Cardiac muscle cell (in vitro differentiated cells and primary cell): ENCODE measurements around the gene DACH2. TPM values are rescaled to one million over a fixed set of nuclear protein-coding genes. Genes with fewer than 3 reads are reported as not detected.

Experiments
- DNase-seq, 2 donors: peaks; one replicate each; pipeline versions ENCODE4 v3.0.0 to v3.0.0-alpha.2; 2010 to 2017; ENCODE audit warnings: low read depth in 1 of 2, low spot score in 1 of 2
- H3K27ac ChIP-seq: fragments of 200-600 bp; sonication (generic); 2 replicates; pipeline ENCODE4 v1.5.1; 2016
- H3K27me3 ChIP-seq: fragments of 200-600 bp; sonication (generic); 2 replicates; pipeline ENCODE4 v1.6.0; 2016; ENCODE audit warnings: control low read depth
- H3K36me3 ChIP-seq: fragments of 200-600 bp; sonication (generic); 2 replicates; pipeline ENCODE4 v1.5.1; 2016; ENCODE audit warnings: control low read depth
- H3K4me1 ChIP-seq: fragments of 200-600 bp; sonication (generic); 2 replicates; pipeline ENCODE4 v1.8.1; 2017; ENCODE audit warnings: low read depth, mild to moderate bottlenecking, mixed run types
- H3K4me3 ChIP-seq: fragments of 200-600 bp; sonication (generic); 2 replicates; pipeline ENCODE4 v1.5.1; 2016; ENCODE audit warnings: mild to moderate bottlenecking
- H3K9me3 ChIP-seq: fragments of 200-600 bp; sonication (generic); 2 replicates; pipeline ENCODE4 v1.5.1; 2017; ENCODE audit warnings: low read depth, mild to moderate bottlenecking, control low read depth
- polyA plus RNA-seq: library from polyadenylated mRNA; unstranded; fragments of >200 nt; fragmentation: Nextera tagmentation; extraction: Ambion mirVana; gene quantifications from 2 replicates; pipeline ENCODE4 v1.2.1, GENCODE V29; 2016
- total RNA-seq: library from RNA; depleted of rRNA; stranded (reverse); fragments of >200 nt; gene quantifications from 2 replicates; pipeline ENCODE4 v1.2.3, GENCODE V29; 2016
- TF ChIP-seq, protein P1 (sequence below): IDR thresholded peaks from 2 replicates; pipeline ENCODE4 v1.5.1; 2012; ENCODE audit warnings: low read depth, mild to moderate bottlenecking, low read length

DACH2 gene
- total and polyA plus RNA-seq, 2 experiments from 2014 or later = 0.65 to 0.69 TPM

- H3K27me3 ChIP-seq = no peaks in the 10 kb centered on the region
- no peaks in the 10 kb centered on the region for H3K4me1 ChIP-seq
- no peak overlapping the region for H3K4me3 ChIP-seq
- no peaks in the 10 kb centered on the region for H3K9me3 ChIP-seq
- H3K36me3 ChIP-seq = no peaks in the 10 kb centered on the region
- no peak for DNase-seq
- TF ChIP-seq, protein P1, sequence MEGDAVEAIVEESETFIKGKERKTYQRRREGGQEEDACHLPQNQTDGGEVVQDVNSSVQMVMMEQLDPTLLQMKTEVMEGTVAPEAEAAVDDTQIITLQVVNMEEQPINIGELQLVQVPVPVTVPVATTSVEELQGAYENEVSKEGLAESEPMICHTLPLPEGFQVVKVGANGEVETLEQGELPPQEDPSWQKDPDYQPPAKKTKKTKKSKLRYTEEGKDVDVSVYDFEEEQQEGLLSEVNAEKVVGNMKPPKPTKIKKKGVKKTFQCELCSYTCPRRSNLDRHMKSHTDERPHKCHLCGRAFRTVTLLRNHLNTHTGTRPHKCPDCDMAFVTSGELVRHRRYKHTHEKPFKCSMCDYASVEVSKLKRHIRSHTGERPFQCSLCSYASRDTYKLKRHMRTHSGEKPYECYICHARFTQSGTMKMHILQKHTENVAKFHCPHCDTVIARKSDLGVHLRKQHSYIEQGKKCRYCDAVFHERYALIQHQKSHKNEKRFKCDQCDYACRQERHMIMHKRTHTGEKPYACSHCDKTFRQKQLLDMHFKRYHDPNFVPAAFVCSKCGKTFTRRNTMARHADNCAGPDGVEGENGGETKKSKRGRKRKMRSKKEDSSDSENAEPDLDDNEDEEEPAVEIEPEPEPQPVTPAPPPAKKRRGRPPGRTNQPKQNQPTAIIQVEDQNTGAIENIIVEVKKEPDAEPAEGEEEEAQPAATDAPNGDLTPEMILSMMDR = no peak
- H3K27ac ChIP-seq = no peak overlapping the region
Measured at GRCh38 chrX:86137071-86137470, 11.2 kb upstream of the DACH2 start.

GRCh38 chrX:86141786-86142185 lies 6.5 kb upstream of the DACH2 start:
- Histone ChIP-seq H3K36me3 (no peaks in the 10 kb centered on the region), H3K9me3 (no peaks in the 10 kb centered on the region), H3K27me3 (no peaks in the 10 kb centered on the region), H3K27ac (no peak overlapping the region), H3K4me1 (no peaks in the 10 kb centered on the region), H3K4me3 (no peak overlapping the region)
- DNase-seq = no peak
- TF ChIP-seq, protein P1 = no peak

DNA sequence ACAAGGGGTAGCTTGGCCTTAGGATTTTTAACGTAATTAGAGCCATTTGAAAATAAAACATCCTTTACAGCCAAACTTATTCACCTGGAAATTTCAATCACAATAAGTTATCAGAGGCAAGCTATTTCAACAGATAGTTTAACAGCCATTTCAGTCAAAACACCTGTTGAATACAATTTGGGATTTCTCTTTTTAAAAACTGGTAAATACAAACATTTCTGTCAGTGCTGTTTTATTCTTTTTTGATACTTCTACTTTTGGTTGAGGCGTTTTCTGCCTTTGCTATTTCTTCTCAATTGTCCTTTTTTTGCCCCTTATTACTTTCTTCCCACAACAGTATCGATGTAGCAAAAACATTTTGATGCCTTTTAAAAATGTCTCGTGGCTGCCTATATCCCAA lies 2.1 kb upstream of the DACH2 start:
- no peaks in the 10 kb centered on the region for H3K4me1 ChIP-seq
- no peak for DNase-seq
- TF ChIP-seq, protein P1 = no peak
- no peak overlapping the region for H3K27ac ChIP-seq
- H3K4me3 ChIP-seq = no peak overlapping the region
- H3K9me3 ChIP-seq = no peaks in the 10 kb centered on the region
- H3K36me3 ChIP-seq = no peaks in the 10 kb centered on the region
- peaks cover 26% of the 10 kb centered on the region for H3K27me3 ChIP-seq

- Histone ChIP-seq H3K9me3 (no peaks in the 10 kb centered on the region), H3K27ac (no peak overlapping the region), H3K4me3 (peak overlapping the region; percentile 42), H3K4me1 (no peaks in the 10 kb centered on the region), H3K27me3 (peaks cover 28% of the 10 kb centered on the region), H3K36me3 (no peaks in the 10 kb centered on the region)
- no peak for DNase-seq
- TF ChIP-seq, protein P1 = no peak
Measured at GRCh38 chrX:86148594-86148993, 343 bp downstream of the DACH2 start.

- Histone ChIP-seq H3K27ac (no peak overlapping the region), H3K36me3 (no peaks in the 10 kb centered on the region), H3K4me3 (no peak overlapping the region), H3K4me1 (no peaks in the 10 kb centered on the region), H3K9me3 (no peaks in the 10 kb centered on the region), H3K27me3 (peaks cover 28% of the 10 kb centered on the region)
- DNase-seq = no peak
- TF ChIP-seq, protein P1 = no peak
Measured at GRCh38 chrX:86149119-86149518, 868 bp downstream of the DACH2 start.

DNA sequence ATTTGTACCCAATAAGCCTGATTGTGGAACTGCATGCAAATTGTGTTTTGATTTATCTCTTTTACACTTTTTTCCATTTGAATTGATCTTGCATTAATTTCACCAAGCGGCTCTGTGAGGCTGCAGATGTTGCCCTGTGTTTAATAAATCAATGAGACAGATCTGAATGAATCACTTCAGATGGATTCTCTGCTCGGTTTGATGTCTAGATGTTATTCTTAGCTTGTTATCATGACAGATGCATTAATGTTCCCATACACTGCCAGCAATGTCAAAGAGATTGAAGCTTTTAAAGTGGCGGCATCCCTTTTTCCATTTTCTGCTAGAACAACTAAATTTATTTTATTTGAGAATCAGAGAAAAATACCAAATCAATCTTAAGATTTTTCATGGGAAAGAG lies 6.3 kb downstream of the DACH2 start:
- Histone ChIP-seq H3K4me3 (no peak overlapping the region), H3K4me1 (no peaks in the 10 kb centered on the region)
- no peak for DNase-seq

More for the DNA sequence above, 6.3 kb downstream of the DACH2 start:
- H3K9me3 ChIP-seq = no peaks in the 10 kb centered on the region
- H3K27me3 ChIP-seq = peaks cover 18% of the 10 kb centered on the region
- H3K36me3 ChIP-seq = no peaks in the 10 kb centered on the region
- TF ChIP-seq, protein P1 = no peak
- H3K27ac ChIP-seq = no peak overlapping the region
